HG02981 (cell line): ENCODE measurements around the gene SRP54.
"Not testable (repeated sequence)": the region's sequence is repeated elsewhere in the genome, so short reads cannot be mapped to it uniquely, and the experiment has no call there.

Source experiments
- ATAC-seq: cut with Tn5 transposase; IDR thresholded peaks from one replicate; pipeline ENCODE4 v1.9.1; 2021; ENCODE audit warnings: mild to moderate bottlenecking, moderate library complexity; ENCODE audit not compliant: unreplicated experiment

The SRP54 gene

DNA sequence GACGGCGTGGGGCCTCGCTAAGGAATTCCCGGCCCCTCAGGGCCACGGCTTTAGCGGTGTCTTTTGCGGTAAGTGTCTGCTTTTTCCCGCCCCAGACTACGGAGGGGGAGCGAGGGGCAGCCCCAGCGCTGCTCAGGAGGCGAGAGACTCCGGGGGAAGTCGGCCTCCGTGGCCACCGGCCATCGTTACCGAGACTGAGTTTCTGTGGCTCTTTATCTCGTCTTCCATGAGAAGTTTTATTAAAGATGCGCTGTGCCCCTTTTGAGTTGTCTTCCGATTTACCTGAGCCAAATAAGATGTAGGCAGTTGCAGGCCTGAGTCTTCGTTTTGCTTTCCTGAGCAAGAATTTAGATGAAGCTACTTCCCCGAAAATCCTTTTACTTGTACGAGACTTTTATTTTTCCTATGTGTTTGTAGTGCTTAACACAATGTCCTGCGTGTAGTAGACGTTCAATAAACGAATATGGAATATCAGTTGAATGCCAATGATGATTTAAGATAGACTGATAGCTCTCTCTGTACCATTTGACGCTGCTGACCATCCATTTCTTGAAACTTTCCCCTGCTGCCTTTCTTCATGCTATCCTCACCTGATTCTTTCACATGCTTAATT is 462 bp downstream of the SRP54 start:
- peak; percentile 13 for ATAC-seq

DNA sequence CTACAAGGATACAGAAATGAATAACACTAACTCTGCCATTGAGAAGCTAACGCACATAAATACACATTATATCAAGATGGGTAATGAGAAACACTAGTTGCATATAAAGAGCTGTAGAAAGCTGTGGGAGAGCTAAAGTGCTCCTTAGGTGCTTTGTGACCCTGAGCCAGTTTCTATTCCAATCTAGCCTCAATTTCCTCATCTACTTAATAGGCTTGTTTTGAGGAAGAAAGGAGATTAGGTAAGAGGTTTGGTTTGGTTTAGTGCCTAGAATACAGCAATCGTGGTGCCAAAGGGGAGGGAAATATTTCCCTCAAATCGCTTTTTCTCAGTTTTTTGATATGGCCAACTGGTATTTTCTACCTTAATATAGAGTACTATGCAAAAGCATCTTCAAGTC is 994 bp downstream of the SRP54 start:
- ATAC-seq, result no peak

DNA sequence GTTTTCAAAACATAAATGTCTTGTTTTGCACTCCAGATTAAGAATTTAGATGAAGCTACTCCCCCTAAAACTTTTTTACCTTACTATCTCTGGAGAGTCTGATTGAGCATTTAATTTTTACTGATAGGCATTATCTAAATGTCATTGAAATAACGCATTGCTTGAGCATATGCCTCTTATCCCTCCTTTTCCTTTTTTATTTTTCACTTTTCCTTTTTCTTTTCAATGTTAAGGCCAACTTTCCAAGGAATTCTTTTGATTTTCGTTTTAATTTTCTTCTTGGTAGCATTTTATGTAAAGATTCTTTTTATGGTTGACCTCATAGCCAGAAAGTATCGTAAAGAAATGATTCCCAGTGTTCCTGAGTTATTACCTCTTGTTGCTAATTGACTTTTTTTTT is 2.9 kb downstream of the SRP54 start:
- ATAC-seq, result no peak

DNA sequence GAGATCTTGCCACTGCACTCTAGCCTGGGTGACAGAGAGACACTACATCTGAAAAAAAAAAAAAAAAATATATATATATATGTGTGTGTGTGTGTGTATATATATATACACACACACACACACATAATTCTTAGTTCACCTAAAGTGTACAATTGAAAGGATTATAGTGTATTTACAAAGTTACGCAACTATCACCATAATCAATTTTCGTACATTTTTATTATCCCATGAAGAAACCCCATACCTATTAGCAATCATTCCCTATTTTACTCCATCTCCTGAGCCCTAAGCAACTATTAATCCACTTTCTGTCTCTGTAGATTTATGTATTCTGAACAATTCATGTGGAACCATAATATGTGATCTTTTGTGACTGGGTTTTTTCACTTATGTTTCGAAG is 4.4 kb downstream of the SRP54 start:
- no peak for ATAC-seq

DNA sequence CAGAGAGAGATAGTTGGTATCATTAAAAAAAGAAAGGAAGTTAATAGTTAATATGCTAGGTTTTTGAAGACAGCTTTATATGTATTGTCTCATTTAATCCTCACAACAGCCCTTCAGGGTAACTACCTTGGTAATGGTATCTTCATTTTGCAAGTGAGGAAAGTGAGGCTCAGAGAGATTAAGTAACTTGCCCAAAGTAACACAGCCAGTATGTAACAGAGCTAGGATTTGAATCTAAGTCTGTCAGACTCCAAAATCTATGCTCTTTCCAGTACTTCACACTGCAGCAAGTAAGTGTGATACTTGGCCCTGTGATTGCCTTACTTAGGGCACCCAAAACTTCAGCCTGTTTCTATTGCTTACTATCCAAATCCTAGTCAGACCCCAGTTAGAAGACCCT is 7.0 kb downstream of the SRP54 start:
- ATAC-seq, result no peak

DNA sequence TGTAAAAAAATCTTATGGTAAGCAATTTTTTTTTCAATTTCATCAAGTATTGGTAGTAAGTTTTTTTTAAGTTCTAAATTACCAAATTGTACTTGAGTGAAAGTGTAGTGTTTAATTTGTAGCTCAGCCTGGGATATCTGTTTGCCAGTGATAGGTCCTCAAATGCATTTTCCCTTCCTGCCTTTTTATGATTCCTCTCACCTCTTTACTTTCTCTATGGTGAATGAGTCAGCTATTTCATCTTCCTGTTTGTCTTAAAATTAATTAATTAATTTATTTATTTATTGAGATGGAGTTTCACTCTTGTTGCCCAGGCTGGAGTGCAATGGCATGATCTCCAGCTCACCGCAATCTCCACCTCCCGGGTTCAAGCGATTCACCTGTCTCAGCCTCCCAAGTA is 10.6 kb downstream of the SRP54 start:
- no peak for ATAC-seq

DNA sequence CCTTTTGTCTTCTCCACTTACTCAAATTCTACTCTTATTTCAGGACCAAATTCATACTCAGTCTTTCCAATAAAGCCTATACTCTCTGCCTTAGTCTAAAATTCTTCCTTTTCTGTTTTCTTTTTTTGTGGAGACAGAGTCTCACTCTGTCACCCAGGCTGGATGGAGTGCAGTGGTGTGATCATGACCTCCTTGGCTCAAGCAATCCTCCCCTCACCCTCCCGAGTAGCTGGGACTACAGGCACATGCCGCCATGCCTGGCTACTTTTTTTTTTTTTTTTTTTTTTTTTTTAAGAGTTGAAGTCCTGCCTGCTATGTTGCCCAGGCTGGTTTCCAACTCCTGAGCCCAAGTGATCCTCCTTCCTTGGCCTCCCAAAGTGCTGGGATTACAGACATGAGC is 11.9 kb downstream of the SRP54 start:
- ATAC-seq, result no peak

DNA sequence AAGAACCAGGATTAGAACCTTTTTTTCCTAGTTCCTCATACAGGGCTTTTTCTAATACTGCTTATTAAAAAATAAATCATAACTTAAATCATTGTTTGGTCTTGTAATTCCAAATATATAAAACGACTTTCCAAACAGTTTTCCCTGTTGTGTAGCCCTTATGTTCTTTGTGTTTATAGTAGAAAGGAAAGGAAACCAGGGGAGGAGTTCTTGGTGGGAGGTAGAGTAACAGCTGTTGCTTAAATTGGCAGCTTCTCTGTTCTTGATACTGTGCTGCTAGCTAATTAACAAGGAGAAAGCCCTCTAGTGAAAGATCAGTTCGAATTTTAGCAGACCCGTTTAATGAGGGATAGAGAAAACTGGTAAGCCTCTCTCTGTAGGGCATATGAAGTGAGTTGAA is 15.0 kb downstream of the SRP54 start:
- ATAC-seq, result no peak

DNA sequence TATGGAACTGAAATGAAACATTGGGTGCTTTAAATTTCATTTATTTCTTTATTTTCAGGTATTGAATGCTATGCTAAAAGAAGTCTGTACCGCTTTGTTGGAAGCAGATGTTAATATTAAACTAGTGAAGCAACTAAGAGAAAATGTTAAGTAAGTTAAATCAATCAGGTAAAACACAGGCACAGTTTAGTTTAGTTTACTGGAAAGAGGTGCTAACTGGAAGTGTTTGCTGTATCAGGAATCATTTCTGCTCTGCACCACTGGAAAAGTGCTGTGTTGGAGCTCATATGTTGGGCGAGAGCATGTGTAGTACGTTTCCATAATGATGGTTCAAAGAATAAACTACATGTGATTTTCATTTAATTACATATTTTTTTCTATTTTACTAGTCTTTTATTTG is 16.7 kb downstream of the SRP54 start:
- ATAC-seq, result no peak

DNA sequence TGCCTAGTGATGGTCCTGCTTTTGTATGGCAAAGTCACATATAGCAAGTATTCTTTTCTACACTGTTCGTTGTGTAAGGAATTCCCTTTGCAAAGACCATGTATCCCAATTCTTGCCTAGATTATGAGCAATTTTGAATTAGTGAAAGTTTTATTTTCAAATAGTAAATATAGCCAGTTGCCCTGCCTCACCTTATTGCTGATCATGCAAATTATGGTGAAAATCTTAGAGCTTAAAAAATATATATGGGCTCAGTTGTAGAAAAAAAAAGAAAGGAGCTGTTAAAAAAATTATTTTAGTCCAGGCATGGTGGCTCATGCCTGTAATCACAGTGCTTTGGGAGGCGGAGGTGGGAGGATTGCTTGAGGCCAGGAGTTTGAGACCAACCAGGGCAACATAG is 18.8 kb downstream of the SRP54 start:
- no peak for ATAC-seq

DNA sequence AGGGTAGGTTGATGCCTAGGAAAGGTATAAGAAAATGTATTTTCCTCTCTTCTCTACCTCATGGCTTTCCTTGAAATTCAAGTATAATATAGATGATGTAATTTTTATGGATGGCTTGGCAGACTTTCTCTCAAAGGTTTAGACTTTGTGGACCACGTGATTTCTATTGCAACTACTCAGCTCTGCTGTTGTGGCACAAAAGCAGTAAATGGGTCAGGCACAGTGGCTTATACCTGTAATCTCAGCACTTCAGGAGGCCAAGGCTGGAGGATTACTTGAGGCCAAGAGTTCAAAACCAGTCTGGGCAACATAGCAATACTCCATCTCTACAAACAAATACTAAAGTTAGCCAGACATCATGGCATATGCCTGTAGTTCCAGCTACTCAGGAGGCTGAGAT is 22.0 kb downstream of the SRP54 start:
- no peak for ATAC-seq

DNA sequence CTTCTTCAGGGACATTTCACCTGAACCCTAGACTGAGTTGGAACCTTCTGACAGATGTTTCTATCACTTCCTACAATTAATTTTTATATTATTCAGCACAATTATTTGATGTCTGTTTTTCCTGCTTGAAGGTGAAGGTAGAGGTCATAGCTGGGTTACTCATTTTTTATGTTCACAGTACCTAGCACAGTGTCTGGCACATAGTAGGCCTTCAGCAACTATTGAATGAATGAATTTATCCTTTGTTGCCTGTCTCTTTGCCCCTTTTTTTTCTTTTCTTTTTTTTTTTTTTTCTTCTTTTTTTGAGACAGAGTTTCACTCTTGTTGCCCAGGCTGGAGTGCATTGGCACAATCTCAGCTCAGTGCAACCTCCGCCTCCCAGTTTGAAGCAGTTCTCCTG is 33.8 kb downstream of the SRP54 start:
- ATAC-seq, result no peak

DNA sequence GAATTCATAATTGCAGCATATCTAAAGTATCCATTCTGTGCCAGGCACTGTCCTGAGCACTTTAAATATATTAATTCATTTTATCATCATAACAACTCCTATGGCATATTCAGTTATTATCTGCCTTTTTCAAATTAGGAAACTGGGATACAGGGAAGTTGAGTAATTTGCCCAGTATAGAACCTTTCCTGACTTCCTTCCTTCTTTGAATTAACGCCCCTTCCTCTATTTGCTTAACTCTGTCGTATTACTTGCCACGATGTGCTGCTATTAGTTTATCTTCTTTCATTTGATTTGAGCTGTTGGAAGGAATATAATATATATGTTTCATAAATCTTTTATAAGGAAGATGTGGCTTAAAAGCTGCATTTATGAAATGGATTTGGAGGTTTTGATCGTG is 37.9 kb downstream of the SRP54 start:
- no peak for ATAC-seq

DNA sequence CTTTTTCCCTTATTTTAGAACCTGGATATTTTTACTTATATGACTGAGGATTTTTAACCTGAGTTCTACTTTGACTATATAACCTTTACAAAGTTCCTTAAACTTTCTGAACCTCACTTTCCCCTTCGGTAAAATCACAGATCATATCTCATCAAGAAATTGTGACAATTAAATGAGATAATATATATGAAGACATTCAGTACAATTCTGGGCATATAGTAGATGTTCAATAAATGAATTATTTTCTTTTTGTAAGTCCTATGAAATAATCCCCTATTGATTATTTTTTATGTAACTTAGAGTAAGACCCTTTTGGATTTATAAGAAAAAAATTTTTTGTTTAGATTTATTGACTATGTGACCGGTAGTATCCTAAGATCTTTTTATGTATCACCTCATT is 45.6 kb downstream of the SRP54 start:
- ATAC-seq, result no peak

DNA sequence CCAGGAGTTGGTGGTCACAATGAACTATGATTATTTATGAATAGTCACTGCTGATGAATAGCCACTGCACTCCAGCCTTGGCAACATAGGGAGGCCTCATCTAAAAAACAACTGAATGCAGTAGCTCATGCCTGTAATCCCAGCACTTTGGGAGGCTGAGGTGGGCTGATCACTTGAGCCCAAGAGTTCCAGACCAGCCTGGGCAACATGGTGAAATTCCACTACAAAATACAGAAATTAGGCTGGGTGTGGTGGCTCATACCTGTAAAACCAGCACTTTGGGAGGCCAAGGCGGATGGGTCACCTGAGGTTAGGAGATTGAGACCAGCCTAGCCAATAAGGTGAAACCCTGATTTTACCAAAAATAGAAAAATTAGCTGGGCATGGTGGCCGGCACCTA is 49.8 kb downstream of the SRP54 start:
- no peak for ATAC-seq

DNA sequence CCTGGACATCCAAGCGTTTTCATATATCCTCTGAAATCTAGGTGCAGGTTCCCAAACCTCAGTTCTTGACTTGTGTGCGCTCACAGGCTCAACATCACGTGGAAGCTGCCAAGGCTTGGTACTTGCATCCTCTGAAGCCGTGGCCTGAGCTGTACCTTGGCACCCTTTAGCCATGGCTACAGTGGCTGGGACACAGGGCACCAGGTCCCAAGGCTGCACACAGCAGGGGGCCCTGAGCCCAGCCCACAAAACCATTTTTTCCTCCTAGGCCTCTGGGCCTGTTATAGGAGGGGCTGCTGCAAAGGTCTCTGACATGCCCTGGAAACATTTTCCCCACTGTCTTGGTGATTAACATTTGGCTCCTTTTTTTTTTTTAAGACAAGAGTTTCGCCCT is 51.6 kb downstream of the SRP54 start:
- ATAC-seq, result no peak

DNA sequence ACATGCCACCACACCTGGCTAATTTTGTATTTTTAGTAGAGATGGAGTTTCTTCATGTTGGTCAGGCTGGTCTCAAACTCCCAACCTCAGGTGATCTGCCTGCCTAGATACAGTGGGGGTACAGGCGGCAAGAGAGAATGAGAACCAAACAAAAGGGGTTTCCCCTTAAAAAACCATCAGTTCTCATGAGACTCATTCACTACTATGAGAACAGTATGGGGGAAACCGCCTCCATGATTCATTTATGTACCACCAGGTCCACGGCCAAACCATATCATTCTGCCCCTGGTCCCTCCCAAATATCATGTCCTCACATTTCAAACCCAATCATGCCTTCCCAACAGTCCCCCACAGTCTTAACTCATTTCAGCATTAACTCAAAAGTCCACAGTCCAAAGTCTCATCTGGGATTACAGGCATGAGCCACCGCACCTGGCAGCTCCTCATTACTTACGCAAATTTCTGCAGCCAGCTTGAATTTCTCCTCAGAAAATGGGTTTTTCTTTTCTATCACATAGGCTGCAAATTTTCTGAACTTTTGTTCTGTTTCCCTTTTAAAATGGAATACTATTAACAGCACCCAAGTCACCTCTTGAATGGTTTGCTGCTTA is 52.3 kb downstream of the SRP54 start:
- not testable (repeated sequence) for ATAC-seq

DNA sequence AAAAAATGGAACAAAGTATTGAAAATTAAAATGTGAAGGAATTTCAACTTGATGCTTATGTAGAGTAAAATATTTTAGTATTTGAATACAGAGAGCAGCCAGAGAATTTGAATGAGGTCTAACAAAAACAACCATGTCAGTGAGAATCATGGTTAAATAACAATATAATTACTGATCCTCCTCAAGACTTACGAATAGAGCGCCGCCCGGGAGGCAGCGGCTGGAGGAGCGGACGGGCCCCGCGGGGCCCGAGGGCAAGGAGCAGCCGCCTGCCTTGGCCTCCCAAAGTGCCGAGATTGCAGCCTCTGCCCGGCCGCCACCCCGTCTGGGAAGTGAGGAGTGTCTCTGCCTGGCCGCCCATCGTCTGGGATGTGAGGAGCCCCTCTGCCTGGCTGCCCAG is 55.5 kb downstream of the SRP54 start:
- ATAC-seq, result not testable (repeated sequence)

DNA sequence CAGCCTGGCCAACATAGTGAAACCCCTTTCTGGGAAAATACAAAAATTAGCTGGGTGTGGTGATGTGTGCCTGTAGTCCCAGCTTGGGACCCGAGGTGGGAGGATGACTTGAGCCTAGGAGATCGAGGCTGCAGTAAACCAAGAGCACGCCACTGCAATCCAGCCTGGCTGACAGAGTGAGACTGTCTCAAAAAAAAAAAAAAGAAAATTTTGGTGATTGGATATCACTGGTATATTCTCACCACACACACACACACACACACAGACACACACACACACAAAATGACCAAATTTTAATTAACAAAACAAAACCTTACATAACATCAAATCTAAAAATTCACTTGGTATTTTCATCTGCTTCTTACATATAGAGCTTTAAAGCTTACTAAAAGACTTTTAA is 59.8 kb downstream of the SRP54 start:
- ATAC-seq, result no peak

DNA sequence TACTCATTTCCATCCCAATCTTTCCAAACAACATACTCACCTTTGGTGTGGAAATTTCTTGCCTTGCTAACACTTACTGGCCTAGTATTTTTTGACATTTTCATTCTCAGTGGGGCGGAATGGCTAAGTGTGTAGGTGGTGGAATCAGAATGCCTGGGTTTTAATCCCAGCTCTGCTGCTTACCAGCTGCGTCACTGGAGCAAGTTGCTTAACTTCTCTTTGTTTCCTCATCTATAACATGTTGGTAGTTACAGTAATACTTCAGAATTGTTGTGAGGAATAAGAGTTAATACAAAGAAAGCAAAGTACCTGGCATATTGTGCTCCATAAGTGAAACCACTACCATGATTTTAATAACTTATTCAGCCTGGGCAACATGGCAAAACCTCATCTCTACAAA is 60.3 kb downstream of the SRP54 start:
- ATAC-seq, result no peak

DNA sequence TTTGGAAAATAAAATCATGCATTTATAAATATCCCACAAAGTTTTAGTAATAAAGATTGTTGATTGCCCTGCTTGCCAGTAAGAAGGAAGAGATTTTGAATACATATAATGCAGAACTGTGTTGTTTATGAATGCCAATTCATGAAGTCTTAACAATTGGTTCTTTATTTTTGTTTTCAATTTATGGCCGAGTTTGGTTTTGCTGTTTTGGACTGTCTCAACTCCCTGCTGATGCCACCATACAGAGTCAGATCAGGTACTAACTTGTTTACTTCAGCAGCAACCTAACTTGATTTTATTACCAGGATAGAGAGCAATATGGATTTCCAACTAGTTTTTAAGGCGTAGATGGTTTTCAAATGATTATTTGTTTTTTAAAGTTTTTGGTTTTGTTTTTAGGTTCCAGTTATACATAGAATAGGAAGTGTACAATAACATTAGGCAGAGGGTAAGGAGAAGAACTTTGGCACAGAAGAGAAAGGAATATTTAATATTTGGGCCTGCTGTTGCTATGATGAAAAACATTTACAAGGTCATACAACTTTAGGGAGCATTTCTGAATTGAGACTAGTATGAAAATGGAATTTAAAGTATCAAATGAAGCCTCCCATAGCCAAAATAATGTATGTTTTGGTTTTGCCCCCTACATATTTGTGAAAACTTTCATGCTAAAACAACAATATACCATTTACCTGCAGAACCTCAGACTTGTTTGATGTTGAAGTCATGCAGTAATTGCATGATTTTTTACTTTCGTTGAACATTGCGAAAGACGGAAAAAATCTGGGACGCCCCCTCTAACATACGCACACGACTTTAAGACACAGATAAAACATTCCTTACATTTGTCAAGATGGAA is 62.4 kb downstream of the SRP54 start:
- no peak for ATAC-seq

DNA sequence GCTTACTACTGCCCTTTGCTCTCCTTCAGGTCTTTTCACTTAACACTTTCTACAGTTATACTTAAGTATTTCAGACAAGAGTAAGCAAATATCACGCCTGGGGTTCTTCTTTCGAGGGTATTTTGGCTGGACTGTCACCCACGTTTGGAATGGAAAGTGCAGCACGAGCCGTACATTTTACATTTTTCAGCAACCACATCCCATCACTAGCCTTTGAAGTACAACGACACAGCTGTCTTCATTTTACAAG is 62.9 kb downstream of the SRP54 start:
- no peak for ATAC-seq
